Ectodermal cell (in vitro differentiated cells): Measurements from ENCODE around the gene MRPS9.

ENCODE experiments used
- H3K27ac ChIP-seq: 2 replicates; pipeline ENCODE4 v1.7.0; 2013; ENCODE audit warnings: mild to moderate bottlenecking, low read depth, low read length; ENCODE audit not compliant: insufficient read depth, poor library complexity, severe bottlenecking
- H3K27me3 ChIP-seq: 2 replicates; pipeline ENCODE4 v1.7.0; 2013; ENCODE audit warnings: mild to moderate bottlenecking, low read length; ENCODE audit not compliant: insufficient read depth, control insufficient read depth, poor library complexity, severe bottlenecking
- H3K36me3 ChIP-seq: one replicate; pipeline ENCODE4 v1.7.0; 2013; ENCODE audit warnings: low read length; ENCODE audit not compliant: control insufficient read depth, insufficient read depth
- H3K4me1 ChIP-seq: one replicate; pipeline ENCODE4 v1.7.0; 2013; ENCODE audit warnings: low read length; ENCODE audit not compliant: control insufficient read depth, insufficient read depth
- H3K4me3 ChIP-seq: 2 replicates; pipeline ENCODE4 v1.7.0; 2013; ENCODE audit warnings: low read depth, low read length, control low read depth; ENCODE audit not compliant: insufficient read depth
- H3K9me3 ChIP-seq: 2 replicates; pipeline ENCODE4 v1.7.0; 2013; ENCODE audit warnings: mild to moderate bottlenecking, low read length, moderate library complexity; ENCODE audit not compliant: control insufficient read depth
- WGBS, 2 experiments: methylation state at CpG; one replicate each; pipeline ENCODE4 v1.1.7; 2013; ENCODE audit warnings: missing lambda C conversion rate in 2 of 2; 5-methylcytosine and 5-hydroxymethylcytosine counted together

The MRPS9 gene

GRCh38 chr2:105076121-105076520, 38.3 kb downstream of the MRPS9 start:
- H3K4me3 ChIP-seq, result no peak overlapping the region
- no peaks in the 10 kb centered on the region for H3K36me3 ChIP-seq
- peaks cover 8% of the 10 kb centered on the region for H3K4me1 ChIP-seq
- H3K9me3 ChIP-seq, result no peaks in the 10 kb centered on the region
- H3K27ac ChIP-seq, result no peak overlapping the region
- no peaks in the 10 kb centered on the region for H3K27me3 ChIP-seq
- WGBS, 2 experiments, result 95 to 100% methylated on average over 3 of the region's 3 CpGs

- no peak overlapping the region for H3K27ac ChIP-seq
- 93% methylated on average over 10 of the region's 10 CpGs for WGBS, 2 experiments
These were observed 41.1 kb downstream of the MRPS9 start for GRCh38 chr2:105078906-105079495.

GRCh38 chr2:105080461-105080860, 42.6 kb downstream of the MRPS9 start:
- Histone ChIP-seq H3K4me1 (peaks cover 8% of the 10 kb centered on the region), H3K4me3 (no peak overlapping the region)

More at GRCh38 chr2:105078906-105079495, 41.1 kb downstream of the MRPS9 start:
- Histone ChIP-seq H3K4me1 (peaks cover 8% of the 10 kb centered on the region), H3K4me3 (no peak overlapping the region), H3K27me3 (no peaks in the 10 kb centered on the region), H3K36me3 (no peaks in the 10 kb centered on the region), H3K9me3 (no peaks in the 10 kb centered on the region)

GRCh38 chr2:105081006-105081601, 43.2 kb downstream of the MRPS9 start:
- Histone ChIP-seq H3K27me3 (no peaks in the 10 kb centered on the region), H3K36me3 (no peaks in the 10 kb centered on the region), H3K4me1 (peaks cover 8% of the 10 kb centered on the region), H3K27ac (no peak overlapping the region), H3K4me3 (no peak overlapping the region), H3K9me3 (no peaks in the 10 kb centered on the region)
- WGBS, 2 experiments, result 41 to 42% methylated on average over 20 of the region's 20 CpGs

More at GRCh38 chr2:105080461-105080860, 42.6 kb downstream of the MRPS9 start:
- Histone ChIP-seq H3K27ac (no peak overlapping the region), H3K9me3 (no peaks in the 10 kb centered on the region), H3K36me3 (no peaks in the 10 kb centered on the region), H3K27me3 (no peaks in the 10 kb centered on the region)

GRCh38 chr2:105082107-105082506, 44.2 kb downstream of the MRPS9 start:
- Histone ChIP-seq H3K36me3 (no peaks in the 10 kb centered on the region), H3K9me3 (no peaks in the 10 kb centered on the region), H3K4me3 (no peak overlapping the region), H3K4me1 (peaks cover 8% of the 10 kb centered on the region), H3K27me3 (no peaks in the 10 kb centered on the region), H3K27ac (no peak overlapping the region)
- WGBS, 2 experiments, result 91 to 92% methylated on average over 8 of the region's 8 CpGs

DNA sequence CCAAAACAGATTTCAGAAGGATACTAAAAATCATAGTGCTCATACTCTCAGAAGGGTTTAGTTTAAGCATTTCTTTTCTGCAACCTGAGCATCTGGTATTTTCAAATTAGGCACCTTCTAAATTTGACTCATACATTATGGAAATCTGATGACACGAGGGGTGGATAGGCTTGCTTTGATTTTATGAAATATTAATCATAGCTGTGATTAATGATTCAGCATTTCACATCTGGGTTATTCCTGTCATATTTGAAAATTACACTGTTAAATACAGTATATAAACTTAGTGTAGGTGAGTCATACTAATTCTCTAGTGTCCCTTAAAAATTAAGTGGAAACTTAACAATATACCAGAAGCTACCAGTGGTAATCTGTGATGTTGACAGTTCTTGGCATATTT, 47.7 kb downstream of the MRPS9 start:
- Histone ChIP-seq H3K9me3 (no peaks in the 10 kb centered on the region), H3K27me3 (no peaks in the 10 kb centered on the region), H3K4me3 (no peak overlapping the region), H3K27ac (no peak overlapping the region), H3K36me3 (no peaks in the 10 kb centered on the region), H3K4me1 (peaks cover 7% of the 10 kb centered on the region)
- WGBS, 2 experiments, result no CpG with 5 or more reads among the region's 1 CpG

- Histone ChIP-seq H3K27ac (no peak overlapping the region), H3K4me3 (no peak overlapping the region), H3K9me3 (no peaks in the 10 kb centered on the region), H3K27me3 (no peaks in the 10 kb centered on the region), H3K4me1 (no peaks in the 10 kb centered on the region), H3K36me3 (no peaks in the 10 kb centered on the region)
- 34 to 53% methylated on average over 1 of the region's 1 CpG for WGBS, 2 experiments
These were observed 49.4 kb downstream of the MRPS9 start for GRCh38 chr2:105087273-105087672.

DNA sequence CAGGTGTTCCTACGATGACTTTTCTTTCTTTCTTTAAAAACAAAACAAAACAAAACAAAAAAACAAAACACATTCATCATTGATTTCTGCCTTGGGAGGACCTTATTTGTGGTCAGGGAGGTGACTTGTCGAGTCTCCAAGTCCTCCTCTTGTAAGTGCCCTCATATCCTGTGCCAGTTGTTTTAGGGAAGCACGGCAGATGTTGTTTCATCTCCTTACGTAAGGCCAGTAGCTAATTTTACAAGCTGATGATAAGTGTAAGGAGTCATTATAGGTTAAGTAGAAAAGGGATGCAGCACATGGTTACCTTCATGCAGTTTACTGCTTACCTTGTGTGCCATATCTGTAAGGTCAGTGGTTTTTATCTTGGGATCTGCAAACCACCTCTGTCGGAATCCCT, 52.2 kb downstream of the MRPS9 start:
- H3K4me1 ChIP-seq, result no peaks in the 10 kb centered on the region
- H3K4me3 ChIP-seq, result no peak overlapping the region
- WGBS, 2 experiments, result 92 to 96% methylated on average over 4 to 5 of the region's 5 CpGs
- H3K9me3 ChIP-seq, result no peaks in the 10 kb centered on the region
- H3K27me3 ChIP-seq, result no peaks in the 10 kb centered on the region
- H3K27ac ChIP-seq, result no peak overlapping the region
- no peaks in the 10 kb centered on the region for H3K36me3 ChIP-seq

GRCh38 chr2:105092797-105093196, 54.9 kb downstream of the MRPS9 start:
- H3K27me3 ChIP-seq, result no peaks in the 10 kb centered on the region
- H3K4me3 ChIP-seq, result no peak overlapping the region
- H3K9me3 ChIP-seq, result no peaks in the 10 kb centered on the region
- WGBS, 2 experiments, result 88 to 97% methylated on average over 3 to 5 of the region's 5 CpGs
- H3K36me3 ChIP-seq, result peaks cover 7% of the 10 kb centered on the region
- H3K27ac ChIP-seq, result no peak overlapping the region
- no peaks in the 10 kb centered on the region for H3K4me1 ChIP-seq

GRCh38 chr2:105099153-105099552, 61.3 kb downstream of the MRPS9 start:
- Histone ChIP-seq H3K27ac (no peak overlapping the region), H3K4me3 (no peak overlapping the region), H3K9me3 (no peaks in the 10 kb centered on the region), H3K36me3 (peaks cover 16% of the 10 kb centered on the region), H3K4me1 (peaks cover 7% of the 10 kb centered on the region), H3K27me3 (no peaks in the 10 kb centered on the region)
- 100% methylated on average over 1 of the region's 1 CpG for WGBS, 2 experiments
